Mucosa of stomach (tissue), 1 donor: ENCODE results near the gene ATAT1.
A peak's percentile ranks its signal among the peaks of the same experiment; 100 is the strongest.
"Not testable (repeated sequence)": the region's sequence is repeated elsewhere in the genome, so short reads cannot be mapped to it uniquely, and the experiment has no call there.

Experiments
- H3K27me3 ChIP-seq: one replicate; pipeline ENCODE4 v1.7.0; 2013; ENCODE audit warnings: mild to moderate bottlenecking, low read length; ENCODE audit not compliant: control insufficient read depth, insufficient read depth
- H3K36me3 ChIP-seq: one replicate; pipeline ENCODE4 v1.7.0; 2013; ENCODE audit warnings: low read length; ENCODE audit not compliant: control insufficient read depth, insufficient read depth
- H3K4me1 ChIP-seq: one replicate; pipeline ENCODE4 v1.7.0; 2013; ENCODE audit warnings: mild to moderate bottlenecking, low read length; ENCODE audit not compliant: control insufficient read depth, insufficient read depth
- H3K4me3 ChIP-seq: one replicate; pipeline ENCODE4 v1.7.0; 2013; ENCODE audit warnings: low read length
- H3K9ac ChIP-seq: one replicate; pipeline ENCODE4 v1.7.0; 2013; ENCODE audit warnings: mild to moderate bottlenecking, low read length, moderate library complexity
- H3K9me3 ChIP-seq: one replicate; pipeline ENCODE4 v1.7.0; 2013; ENCODE audit warnings: mild to moderate bottlenecking, low read length, moderate library complexity; ENCODE audit not compliant: control insufficient read depth
- donor health status: Pancreatic carcinoma.

Gene ATAT1

DNA sequence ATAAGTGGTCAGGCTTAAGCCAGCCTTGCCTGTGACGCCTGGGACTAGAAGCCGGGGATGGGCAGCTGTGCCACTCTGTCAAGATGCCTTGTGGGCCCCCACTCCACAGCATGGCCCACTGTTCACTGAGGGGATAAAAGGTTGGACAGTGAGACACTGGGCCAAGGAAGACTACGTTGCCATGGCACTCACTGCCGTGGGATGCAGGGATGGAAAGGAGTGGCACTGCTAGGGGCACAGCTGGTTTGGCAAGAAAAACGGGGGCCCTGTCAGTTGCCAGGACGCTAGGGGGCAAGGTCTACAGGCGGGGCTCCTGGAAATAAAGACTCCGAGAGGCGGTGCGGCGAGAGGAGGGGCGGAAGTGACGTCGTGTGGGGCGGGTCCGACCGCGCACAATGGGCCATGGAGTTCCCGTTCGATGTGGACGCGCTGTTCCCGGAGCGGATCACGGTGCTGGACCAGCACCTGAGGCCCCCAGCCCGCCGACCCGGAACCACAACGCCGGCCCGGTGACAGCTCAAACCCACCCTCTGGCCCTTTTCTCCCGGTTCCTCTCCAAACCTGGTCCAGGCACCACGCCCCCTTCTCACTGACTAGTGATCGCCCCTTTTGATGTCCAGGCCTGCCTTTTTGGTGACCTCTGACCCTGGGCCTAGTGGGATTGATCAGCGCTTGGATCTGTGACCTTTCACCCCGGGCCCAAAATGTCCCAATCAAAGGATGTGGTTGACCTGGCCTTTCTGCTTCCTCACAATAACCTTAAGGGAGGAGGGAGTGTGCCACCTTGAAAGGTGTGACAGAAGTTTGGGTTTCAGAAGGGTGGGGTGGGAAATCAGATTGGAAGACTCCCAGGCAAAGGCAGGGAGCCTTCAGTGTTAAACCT lies at the start of gene ATAT1:
Gene ATAT1, plus strand, starts transcription at position 391 of the 883 bp plus-strand sequence.
- H3K36me3 ChIP-seq = peaks cover 8% of the 10 kb centered on the region
- peaks cover 18% of the 10 kb centered on the region for H3K4me1 ChIP-seq
- peak within 1 kb of the TSS; percentile 95 for H3K4me3 ChIP-seq

GRCh38 chr6:30578051-30578450 lies 48.6 kb upstream of the ATAT1 start:
- Histone ChIP-seq H3K4me3 (no peak overlapping the region), H3K36me3 (peaks cover 12% of the 10 kb centered on the region), H3K9ac (no peak overlapping the region)

More for the DNA sequence above, at the start of gene ATAT1:
- Histone ChIP-seq H3K27me3 (no peaks in the 10 kb centered on the region), H3K9me3 (no peaks in the 10 kb centered on the region), H3K9ac (peak within 1 kb of the TSS; percentile 98)

GRCh38 chr6:30583921-30584320 lies 42.8 kb upstream of the ATAT1 start:
- no peaks in the 10 kb centered on the region for H3K4me1 ChIP-seq
- no peaks in the 10 kb centered on the region for H3K27me3 ChIP-seq
- peaks cover 38% of the 10 kb centered on the region for H3K36me3 ChIP-seq
- H3K9me3 ChIP-seq = no peaks in the 10 kb centered on the region
- H3K4me3 ChIP-seq = no peak overlapping the region
- H3K9ac ChIP-seq = no peak overlapping the region

More at GRCh38 chr6:30578051-30578450, 48.6 kb upstream of the ATAT1 start:
- Histone ChIP-seq H3K4me1 (peaks cover 11% of the 10 kb centered on the region), H3K9me3 (no peaks in the 10 kb centered on the region), H3K27me3 (no peaks in the 10 kb centered on the region)

DNA sequence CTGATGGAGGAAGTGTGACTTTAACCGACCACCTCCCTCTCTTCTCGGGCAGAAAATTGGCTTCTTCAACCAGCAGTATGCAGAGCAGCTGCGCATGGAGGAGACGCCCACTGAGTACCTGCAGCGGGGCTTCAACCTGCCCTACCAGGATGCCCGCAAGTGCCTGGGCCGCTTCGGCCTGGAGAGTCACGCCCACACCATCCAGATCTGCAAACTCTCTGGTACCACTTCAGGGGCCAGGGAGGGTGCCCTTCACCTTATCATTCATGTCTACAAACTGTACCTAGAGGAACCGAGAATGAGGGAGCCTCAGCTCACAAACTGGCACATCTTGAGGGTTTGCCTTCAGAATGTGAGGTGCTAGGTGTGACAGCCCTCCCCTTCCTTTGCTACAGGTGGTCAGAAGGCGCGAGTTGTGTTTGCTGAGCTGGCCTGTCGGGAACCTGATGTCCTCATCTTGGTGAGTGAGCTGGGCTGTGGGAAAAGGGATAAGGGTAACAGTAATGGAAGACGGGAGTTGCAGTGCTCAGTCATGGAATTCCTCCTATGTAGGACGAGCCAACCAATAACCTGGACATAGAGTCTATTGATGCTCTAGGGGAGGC lies 36.8 kb upstream of the ATAT1 start:
- H3K4me1 ChIP-seq = no peaks in the 10 kb centered on the region
- no peak overlapping the region for H3K9ac ChIP-seq
- H3K4me3 ChIP-seq = no peak overlapping the region
- no peaks in the 10 kb centered on the region for H3K27me3 ChIP-seq
- no peaks in the 10 kb centered on the region for H3K9me3 ChIP-seq
- peaks cover 31% of the 10 kb centered on the region for H3K36me3 ChIP-seq

GRCh38 chr6:30590509-30590908 lies 36.2 kb upstream of the ATAT1 start:
- Histone ChIP-seq H3K27me3 (no peaks in the 10 kb centered on the region), H3K36me3 (peaks cover 25% of the 10 kb centered on the region), H3K4me1 (no peaks in the 10 kb centered on the region), H3K9me3 (no peaks in the 10 kb centered on the region), H3K4me3 (no peak overlapping the region), H3K9ac (no peak overlapping the region)

GRCh38 chr6:30591008-30591407 lies 35.7 kb upstream of the ATAT1 start:
- H3K4me1 ChIP-seq = no peaks in the 10 kb centered on the region
- H3K4me3 ChIP-seq = no peak overlapping the region
- peaks cover 22% of the 10 kb centered on the region for H3K36me3 ChIP-seq
- no peaks in the 10 kb centered on the region for H3K27me3 ChIP-seq
- H3K9me3 ChIP-seq = no peaks in the 10 kb centered on the region
- no peak overlapping the region for H3K9ac ChIP-seq

GRCh38 chr6:30592287-30592686 lies 34.4 kb upstream of the ATAT1 start:
- H3K4me3 ChIP-seq = no peak overlapping the region
- peaks cover 3% of the 10 kb centered on the region for H3K4me1 ChIP-seq
- no peaks in the 10 kb centered on the region for H3K27me3 ChIP-seq
- H3K9me3 ChIP-seq = no peaks in the 10 kb centered on the region
- H3K36me3 ChIP-seq = peaks cover 14% of the 10 kb centered on the region
- H3K9ac ChIP-seq = no peak overlapping the region

GRCh38 chr6:30597315-30598144 lies 29.1 kb upstream of the ATAT1 start:
- H3K4me1 ChIP-seq, H3K36me3 ChIP-seq, H3K9ac ChIP-seq, H3K9me3 ChIP-seq, H3K27me3 ChIP-seq, H3K4me3 ChIP-seq: not testable (repeated sequence)

GRCh38 chr6:30598912-30599624 lies 27.6 kb upstream of the ATAT1 start:
- Histone ChIP-seq H3K27me3 (no peaks in the 10 kb centered on the region), H3K4me1 (peaks cover 3% of the 10 kb centered on the region), H3K9ac (no peak overlapping the region), H3K9me3 (no peaks in the 10 kb centered on the region), H3K36me3 (peaks cover 8% of the 10 kb centered on the region), H3K4me3 (no peak overlapping the region)

DNA sequence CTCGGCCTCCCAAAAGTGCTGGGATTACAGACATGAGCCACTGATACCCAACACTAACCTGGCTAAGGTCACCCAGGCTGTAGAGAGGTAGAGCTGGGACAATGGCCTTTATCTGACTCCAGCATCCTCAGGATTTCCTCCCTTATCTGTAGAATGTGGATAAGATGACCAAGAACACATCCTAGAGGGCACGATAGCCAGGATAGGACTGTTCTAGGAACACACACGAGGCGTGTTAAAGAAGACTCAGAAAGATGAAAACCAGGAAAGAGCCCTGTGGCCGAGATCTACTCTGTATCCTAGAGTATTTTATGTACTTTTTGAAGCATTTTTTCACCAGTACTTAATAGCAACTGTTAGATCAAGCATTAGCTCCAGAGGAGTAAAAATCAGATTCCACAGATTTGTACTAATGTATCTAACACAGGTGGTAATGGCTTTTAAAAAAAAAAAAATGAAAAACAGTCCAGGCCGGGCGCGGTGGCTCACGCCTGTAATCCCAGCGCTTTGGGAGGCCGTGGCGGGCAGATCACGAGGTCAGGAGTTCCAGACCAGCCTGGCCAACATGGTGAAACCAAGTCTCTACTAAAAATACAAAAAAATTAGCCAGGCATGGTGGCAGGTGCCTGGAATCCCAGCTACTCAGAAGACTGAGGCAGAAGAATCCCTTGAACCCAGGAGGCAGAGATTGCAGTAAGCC lies 26.9 kb upstream of the ATAT1 start:
- Histone ChIP-seq H3K4me1 (peaks cover 3% of the 10 kb centered on the region), H3K9ac (no peak overlapping the region), H3K9me3 (no peaks in the 10 kb centered on the region), H3K4me3 (no peak overlapping the region), H3K27me3 (no peaks in the 10 kb centered on the region), H3K36me3 (peaks cover 14% of the 10 kb centered on the region)

- H3K9me3 ChIP-seq = no peaks in the 10 kb centered on the region
- peaks cover 3% of the 10 kb centered on the region for H3K4me1 ChIP-seq
- no peaks in the 10 kb centered on the region for H3K27me3 ChIP-seq
- no peak overlapping the region for H3K9ac ChIP-seq
- no peak overlapping the region for H3K4me3 ChIP-seq
- H3K36me3 ChIP-seq = peaks cover 20% of the 10 kb centered on the region
Observed at GRCh38 chr6:30600451-30600961, 26.2 kb upstream of the ATAT1 start.
